CD14-positive monocyte (primary cell): ENCODE results near the gene CABP1. TPM values are rescaled to one million over a fixed set of nuclear protein-coding genes. Genes with fewer than 3 reads are reported as not detected.

Source experiments
- DNase-seq, 3 donors: peaks; one replicate each; pipeline ENCODE4 v3.0.0-alpha.2; 2011 to 2022
- H2AFZ ChIP-seq: 2 replicates; pipeline ENCODE4 v1.6.0; 2012; ENCODE audit warnings: mild to moderate bottlenecking, low read depth, low read length, inconsistent platforms; ENCODE audit not compliant: insufficient read depth, poor library complexity, severe bottlenecking
- H3K27ac ChIP-seq, 2 donors: 1 replicate in 1 of 2; 2 replicates in 1 of 2; pipeline ENCODE4 v1.5.1; 2012 to 2013; ENCODE audit warnings: low read length in 2 of 2, control low read depth in 1 of 2, inconsistent platforms in 1 of 2, low read depth in 1 of 2, mild to moderate bottlenecking in 1 of 2
- H3K27me3 ChIP-seq, 2 donors: one replicate each; pipeline versions ENCODE4 v1.6.0 to v1.6.1; 2011 to 2013; ENCODE audit warnings: low read length in 2 of 2; ENCODE audit not compliant: control insufficient read depth in 2 of 2, insufficient read depth in 2 of 2
- H3K36me3 ChIP-seq, 2 donors: replicated peaks in 1 of 2; 1 replicate in 1 of 2; 2 replicates in 1 of 2; pipeline versions ENCODE4 v1.5.1 to v1.6.1; 2012 to 2013; ENCODE audit warnings: low read length in 2 of 2, control low read depth in 1 of 2, inconsistent platforms in 1 of 2, mild to moderate bottlenecking in 1 of 2; ENCODE audit not compliant: insufficient read depth in 2 of 2, control insufficient read depth in 1 of 2
- H3K4me1 ChIP-seq, 2 donors: 1 replicate in 1 of 2; 2 replicates in 1 of 2; pipeline versions ENCODE4 v1.5.1 to v1.6.1; 2012 to 2013; ENCODE audit warnings: low read length in 2 of 2, control low read depth in 1 of 2, inconsistent platforms in 1 of 2, mild to moderate bottlenecking in 1 of 2, moderate library complexity in 1 of 2; ENCODE audit not compliant: insufficient read depth in 2 of 2, control insufficient read depth in 1 of 2
- H3K4me2 ChIP-seq: replicated peaks from 2 replicates; pipeline ENCODE3; 2012; ENCODE audit warnings: low read length, moderate library complexity, mild to moderate bottlenecking; ENCODE audit not compliant: poor library complexity, severe bottlenecking; ENCODE audit errors: extremely low read depth
- H3K4me3 ChIP-seq, 3 experiments: fragments of 200-600 bp in 1 of 3; sonication (generic) in 1 of 3; replicated peaks in 1 of 3; 1 replicate in 2 of 3; 2 replicates in 1 of 3; pipeline ENCODE4 v1.5.1; 2011 to 2013; ENCODE audit warnings: low read length in 3 of 3, mild to moderate bottlenecking in 3 of 3, control low read depth in 2 of 3, low read depth in 2 of 3, inconsistent platforms in 1 of 3, moderate library complexity in 1 of 3
- H3K79me2 ChIP-seq: 2 replicates; pipeline ENCODE4 v1.6.0; 2012; ENCODE audit warnings: mild to moderate bottlenecking, control low read depth, inconsistent platforms, low read length, moderate library complexity; ENCODE audit not compliant: insufficient read depth
- H3K9ac ChIP-seq: 2 replicates; pipeline ENCODE4 v1.6.0; 2017; ENCODE audit warnings: low read length, mild to moderate bottlenecking; ENCODE audit not compliant: insufficient read depth, poor library complexity, severe bottlenecking
- H3K9me3 ChIP-seq, 2 donors: replicated peaks in 1 of 2; 1 replicate in 1 of 2; 2 replicates in 1 of 2; pipeline versions ENCODE4 v1.5.1 to v1.6.1; 2012 to 2013; ENCODE audit warnings: low read length in 2 of 2, control low read depth in 1 of 2; ENCODE audit not compliant: control insufficient read depth in 1 of 2, insufficient read depth in 1 of 2
- H4K20me1 ChIP-seq: 2 replicates; pipeline ENCODE4 v1.6.0; 2012; ENCODE audit warnings: mild to moderate bottlenecking, low read length, control low read depth, moderate library complexity; ENCODE audit not compliant: insufficient read depth
- H3K27ac Mint-ChIP-seq, 7 donors: one replicate each; pipeline ENCODE4 v1.8.0; 2020; ENCODE audit warnings: mild to moderate bottlenecking in 7 of 7, mixed read lengths in 7 of 7, moderate library complexity in 6 of 7, inconsistent platforms in 2 of 7
- H3K27me3 Mint-ChIP-seq, 3 donors: one replicate each; pipeline ENCODE4 v1.8.0; 2021 to 2022; ENCODE audit warnings: low read depth in 3 of 3, mild to moderate bottlenecking in 3 of 3, mixed read lengths in 3 of 3, moderate library complexity in 3 of 3, inconsistent platforms in 1 of 3
- H3K36me3 Mint-ChIP-seq, 2 donors: one replicate each; pipeline ENCODE4 v1.8.0; 2020; ENCODE audit warnings: mixed read lengths in 2 of 2, inconsistent platforms in 1 of 2, mild to moderate bottlenecking in 1 of 2
- H3K4me1 Mint-ChIP-seq: one replicate; pipeline ENCODE4 v1.8.0; 2020; ENCODE audit warnings: mild to moderate bottlenecking, mixed read lengths
- H3K4me3 Mint-ChIP-seq, 2 donors: one replicate each; pipeline ENCODE4 v1.8.0; 2020; ENCODE audit warnings: mild to moderate bottlenecking in 2 of 2, mixed read lengths in 2 of 2, moderate library complexity in 1 of 2
- H3K9me3 Mint-ChIP-seq, 7 donors: one replicate each; pipeline ENCODE4 v1.8.0; 2020 to 2022; ENCODE audit warnings: mixed read lengths in 7 of 7, mild to moderate bottlenecking in 6 of 7, moderate library complexity in 6 of 7, inconsistent platforms in 2 of 7
- CTCF ChIP-seq: fragments of 200-600 bp; IDR thresholded peaks from one replicate; pipeline ENCODE4 v1.8.0; 2022; ENCODE audit warnings: antibody characterized with exemption, mild to moderate bottlenecking
- WGBS: methylation state at CpG from one replicate; pipeline ENCODE4 v1.1.5; 2013; ENCODE audit warnings: missing lambda C conversion rate; ENCODE audit not compliant: insufficient coverage; 5-methylcytosine and 5-hydroxymethylcytosine counted together
- intact Hi-C, 2 donors: fragments of 100-400 bp; cut with micrococcal nuclease; formaldehyde crosslinking; loops; one replicate each; pipeline versions ENCODE4 v1.15.0 to v1.15.1; 2023
- polyA plus RNA-seq, 3 donors: library from polyadenylated mRNA; depleted of rRNA in 1 of 3; unstranded in 2 of 3; stranded (reverse) in 1 of 3; fragments of 300-500 nt in 2 of 3; fragments of >200 nt in 1 of 3; fragmentation: Illumina TruSeq in 2 of 3; gene quantifications; 1 replicate in 2 of 3; 2 replicates in 1 of 3; pipeline ENCODE4 v1.2.3, GENCODE V29; 2012 to 2021

The CABP1 gene
- polyA plus RNA-seq, 3 donors, result 0.19 to 0.43 TPM; not detected in 1

- no peak for DNase-seq
- no peak for TF ChIP-seq CTCF
- peak overlapping the region; percentile 98 for H3K4me2 ChIP-seq
- Mint-ChIP-seq H3K27ac (peak overlapping the region in 4 of 7 donors; percentile 8 to 87 (median 72)), H3K27me3 (no peaks in the 10 kb centered on the region), H3K4me3 (peak overlapping the region; percentile 87 to 90), H3K4me1 (peaks cover 22% of the 10 kb centered on the region), H3K36me3 (peaks cover 29 to 34% of the 10 kb centered on the region in 2 donors), H3K9me3 (no peaks in the 10 kb centered on the region)
- 43% methylated on average over 6 of the region's 6 CpGs for WGBS
- peaks cover 10% of the 10 kb centered on the region for H4K20me1 ChIP-seq
- H3K9me3 ChIP-seq, result no peaks in the 10 kb centered on the region
- peak overlapping the region; percentile 74 for H3K9ac ChIP-seq
- H3K4me1 ChIP-seq, result peaks cover 21 to 22% of the 10 kb centered on the region in 2 donors
- H2AFZ ChIP-seq, result peak overlapping the region; percentile 95
- no peaks in the 10 kb centered on the region for H3K27me3 ChIP-seq
- H3K27ac ChIP-seq, result peak overlapping the region in 1 of 2 donors; percentile 54
- H3K79me2 ChIP-seq, result peaks cover 37% of the 10 kb centered on the region
- intact Hi-C loops, result loop anchor here (5.0 kb wide), 2 partner anchors 34 to 64 kb away; no protein-coding TSS in a partner anchor
- peak overlapping the region in 2 of 3 experiments; percentile 69 to 84 for H3K4me3 ChIP-seq
- peaks cover 16 to 27% of the 10 kb centered on the region in 2 donors for H3K36me3 ChIP-seq
Measured at GRCh38 chr12:120711411-120711810, 71.0 kb downstream of the CABP1 start.

- H3K27me3 Mint-ChIP-seq, result no peaks in the 10 kb centered on the region
- no peaks in the 10 kb centered on the region for H3K27me3 ChIP-seq
- H3K4me3 Mint-ChIP-seq, result no peak overlapping the region
- no peak for DNase-seq
- no peak for TF ChIP-seq CTCF
- peaks cover 10% of the 10 kb centered on the region for H4K20me1 ChIP-seq
- no peaks in the 10 kb centered on the region for H3K9me3 ChIP-seq
- H3K4me3 ChIP-seq, result no peak overlapping the region
- 100% methylated on average over 3 of the region's 6 CpGs for WGBS
- H3K36me3 Mint-ChIP-seq, result peaks cover 41 to 44% of the 10 kb centered on the region in 2 donors
- no peaks in the 10 kb centered on the region for H3K9me3 Mint-ChIP-seq
- H3K79me2 ChIP-seq, result peaks cover 37% of the 10 kb centered on the region
- H3K9ac ChIP-seq, result no peak overlapping the region
- peaks cover 21 to 22% of the 10 kb centered on the region in 2 donors for H3K4me1 ChIP-seq
- no peak overlapping the region for H2AFZ ChIP-seq
- peaks cover 25 to 39% of the 10 kb centered on the region in 2 donors for H3K36me3 ChIP-seq
- intact Hi-C loops, result loop anchor here (2.0 to 5.0 kb wide), 3 partner anchors 35 to 132 kb away; partner anchors contain the start of gene POP5 (in 1 of the 2)
- H3K27ac Mint-ChIP-seq, result no peak overlapping the region
- H3K4me2 ChIP-seq, result no peak overlapping the region
- H3K4me1 Mint-ChIP-seq, result peaks cover 22% of the 10 kb centered on the region
- no peak overlapping the region for H3K27ac ChIP-seq
Measured at GRCh38 chr12:120712610-120713009, 72.2 kb downstream of the CABP1 start.
